Ishikawa (cell line): ENCODE data around the gene ATXN7.

Source experiments
- CEBPB ChIP-seq: IDR thresholded peaks from 2 replicates; pipeline ENCODE4 v1.6.1; 2012
- CREB1 ChIP-seq: IDR thresholded peaks from 2 replicates; pipeline ENCODE4 v1.6.1; 2012; ENCODE audit warnings: low read depth
- EP300 ChIP-seq: IDR thresholded peaks from 2 replicates; pipeline ENCODE4 v1.6.1; 2012; ENCODE audit warnings: borderline replicate concordance
- FOXM1 ChIP-seq: IDR thresholded peaks from 2 replicates; pipeline ENCODE4 v1.6.1; 2012; ENCODE audit warnings: low read depth, borderline replicate concordance
- RAD21 ChIP-seq: IDR thresholded peaks from 2 replicates; pipeline ENCODE4 v1.6.1; 2012; ENCODE audit warnings: low read depth
- REST ChIP-seq: IDR thresholded peaks from 2 replicates; pipeline ENCODE4 v1.6.1; 2012; ENCODE audit warnings: low read depth, mild to moderate bottlenecking
- TAF1 ChIP-seq: IDR thresholded peaks from 2 replicates; pipeline ENCODE4 v1.6.1; 2012; ENCODE audit warnings: low read depth, mild to moderate bottlenecking
- TCF12 ChIP-seq: IDR thresholded peaks from 2 replicates; pipeline ENCODE4 v1.6.1; 2012; ENCODE audit warnings: low read depth
- YY1 ChIP-seq: IDR thresholded peaks from 2 replicates; pipeline ENCODE4 v1.6.1; 2012; ENCODE audit warnings: low read depth
- ZBTB7A ChIP-seq: IDR thresholded peaks from 2 replicates; pipeline ENCODE4 v1.6.1; 2012; ENCODE audit warnings: low read depth

DNA sequence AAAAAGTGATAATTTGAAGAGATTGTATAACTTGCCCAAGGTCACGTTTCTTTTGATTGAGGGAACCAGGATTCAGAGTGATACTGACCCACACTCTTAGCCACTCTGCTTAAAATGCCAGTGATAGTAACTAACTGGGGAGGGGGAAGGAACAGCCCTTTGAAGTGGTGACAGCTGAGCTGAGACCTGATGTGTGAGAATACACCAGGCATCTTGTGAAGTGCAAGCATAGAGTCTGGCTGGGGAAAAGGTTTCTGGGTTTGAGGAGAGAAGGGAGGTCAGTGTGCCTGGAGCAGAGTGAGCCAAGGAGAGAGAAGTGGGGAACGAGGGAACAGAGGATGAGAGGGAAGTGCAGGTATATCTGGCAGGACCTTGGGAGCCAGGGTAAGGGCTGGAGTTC is 83.9 kb downstream of the ATXN7 start:
- TF ChIP-seq EP300 (no peak), TAF1 (no peak), CEBPB (no peak), YY1 (no peak), RAD21 (no peak), FOXM1 (no peak), REST (no peak), ZBTB7A (no peak), CREB1 (no peak), TCF12 (no peak)
